ENCODE data around the gene RAPGEF2.
"Not testable (repeated sequence)": the region's sequence is repeated elsewhere in the genome, so short reads cannot be mapped to it uniquely, and the experiment has no call there.

Gene RAPGEF2

DNA sequence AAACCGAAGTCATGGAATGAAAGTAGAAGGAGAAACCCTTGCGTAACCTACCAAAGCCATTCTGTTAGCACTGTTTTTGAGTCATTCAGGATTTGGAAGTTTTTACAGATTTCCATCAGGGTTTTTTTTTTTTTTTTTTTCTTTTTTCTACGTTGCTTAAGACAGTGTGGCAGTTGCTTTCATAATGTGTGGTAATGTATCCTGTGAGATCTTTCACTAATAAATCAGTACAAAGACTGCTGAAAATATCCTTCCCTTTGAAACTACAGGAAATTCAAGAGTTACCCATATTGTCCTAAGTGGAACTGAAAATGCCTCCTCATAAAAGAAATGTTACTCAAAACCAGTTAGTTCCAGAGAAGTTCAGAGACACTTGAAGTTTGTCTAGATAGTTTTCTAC is 137.8 kb downstream of the RAPGEF2 start:
- DNase-seq (ENCODE audit: low read depth, low spot score): no peak
- H3K9ac ChIP-seq (ENCODE audit: insufficient read length, low read depth): no peak overlapping the region
- H3K4me1 ChIP-seq (ENCODE audit: insufficient read depth, insufficient read length): no peaks in the 10 kb centered on the region
- H3K4me3 ChIP-seq (ENCODE audit: insufficient read length, low read depth): no peak overlapping the region
- no peaks in the 10 kb centered on the region for H3K36me3 ChIP-seq (ENCODE audit: insufficient read depth, insufficient read length, low read length)
- H3K9me3 ChIP-seq (ENCODE audit: insufficient read depth, low read length): no peaks in the 10 kb centered on the region
- H3K27me3 ChIP-seq (ENCODE audit: insufficient read depth, insufficient read length): no peaks in the 10 kb centered on the region
- TF ChIP-seq SUZ12 (IDR thresholded peaks at IDR 0.05; ENCODE audit: extremely low read depth, insufficient read depth, insufficient read length) (no peak), ZNF274 (IDR thresholded peaks at IDR 0.05; ENCODE audit: low read depth, low read length) (no peak), YY1 (IDR thresholded peaks at IDR 0.05; ENCODE audit: insufficient read depth, insufficient read length) (no peak)

DNA sequence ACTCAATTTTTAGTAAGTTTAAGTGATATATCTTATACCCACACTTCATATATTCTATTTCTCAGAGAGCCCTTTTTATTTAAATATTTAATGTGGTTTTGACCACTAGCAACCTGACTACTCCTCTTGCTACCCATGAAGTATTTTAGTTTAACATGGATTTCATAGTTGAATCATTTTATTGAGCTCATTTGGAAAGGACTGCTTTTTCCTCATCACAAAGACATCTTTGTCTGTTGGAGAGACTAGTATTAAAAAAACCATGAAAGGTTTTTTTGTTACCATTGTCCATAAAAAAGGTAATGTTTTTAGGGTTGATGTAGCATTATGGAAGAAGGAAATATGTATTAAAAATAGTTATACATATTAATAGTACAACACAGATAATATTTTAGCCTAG is 139.5 kb downstream of the RAPGEF2 start:
- Histone ChIP-seq H3K9me3 (ENCODE audit: insufficient read depth, low read length) (no peaks in the 10 kb centered on the region), H3K4me3 (ENCODE audit: insufficient read length, low read depth) (no peak overlapping the region), H3K4me1 (ENCODE audit: insufficient read depth, insufficient read length) (no peaks in the 10 kb centered on the region), H3K27me3 (ENCODE audit: insufficient read depth, insufficient read length) (no peaks in the 10 kb centered on the region), H3K36me3 (ENCODE audit: insufficient read depth, insufficient read length, low read length) (no peaks in the 10 kb centered on the region), H3K9ac (ENCODE audit: insufficient read length, low read depth) (no peak overlapping the region)
- TF ChIP-seq SUZ12 (IDR thresholded peaks at IDR 0.05; ENCODE audit: extremely low read depth, insufficient read depth, insufficient read length): no peak
- TF ChIP-seq ZNF274 (IDR thresholded peaks at IDR 0.05; ENCODE audit: low read depth, low read length): no peak
- no peak for TF ChIP-seq YY1 (IDR thresholded peaks at IDR 0.05; ENCODE audit: insufficient read depth, insufficient read length)
- DNase-seq (ENCODE audit: low read depth, low spot score): no peak

DNA sequence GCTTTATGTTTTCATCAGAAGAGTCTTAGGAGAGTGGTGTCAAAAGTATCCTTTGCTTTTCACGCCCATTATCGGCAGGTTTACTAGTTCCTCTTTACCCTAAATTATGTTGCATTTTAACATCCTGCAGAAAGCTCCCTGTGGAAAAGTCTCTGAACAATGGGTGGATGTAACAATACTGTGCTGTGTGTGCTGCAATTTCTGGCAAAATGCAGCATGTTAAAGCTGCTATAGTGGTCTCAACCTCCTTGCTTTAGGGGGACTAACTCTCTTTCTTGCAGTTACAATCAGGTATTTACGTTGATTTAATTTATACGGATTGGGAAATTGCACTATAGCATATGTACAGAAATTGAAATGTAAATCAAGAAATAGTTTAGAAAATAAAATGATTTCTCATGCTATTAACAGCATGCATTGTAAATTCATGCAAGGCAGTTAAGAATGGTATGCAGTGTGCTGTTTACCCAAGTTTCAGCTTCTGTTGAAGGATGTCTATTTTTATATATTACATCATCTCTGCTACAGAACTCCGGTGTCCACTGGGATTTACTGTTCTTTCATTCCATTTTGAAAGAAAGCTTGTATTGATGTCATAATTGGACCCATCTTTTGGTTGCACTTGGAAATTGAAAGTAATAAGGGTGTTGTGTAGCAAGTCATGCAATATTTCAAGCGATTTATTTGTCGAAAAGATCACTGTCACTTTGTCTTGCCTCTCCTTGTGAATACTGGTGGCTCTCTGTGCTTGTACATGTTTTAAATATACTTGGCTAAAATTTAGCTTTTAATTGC is 145.7 kb downstream of the RAPGEF2 start:
- H3K4me3 ChIP-seq (ENCODE audit: insufficient read length, low read depth): no peak overlapping the region
- no peaks in the 10 kb centered on the region for H3K4me1 ChIP-seq (ENCODE audit: insufficient read depth, insufficient read length)
- no peak for DNase-seq (ENCODE audit: low read depth, low spot score)
- TF ChIP-seq YY1 (IDR thresholded peaks at IDR 0.05; ENCODE audit: insufficient read depth, insufficient read length) (no peak), SUZ12 (IDR thresholded peaks at IDR 0.05; ENCODE audit: extremely low read depth, insufficient read depth, insufficient read length) (no peak), ZNF274 (IDR thresholded peaks at IDR 0.05; ENCODE audit: low read depth, low read length) (no peak)
- peaks cover 7% of the 10 kb centered on the region for H3K36me3 ChIP-seq (ENCODE audit: insufficient read depth, insufficient read length, low read length)
- peaks cover 17% of the 10 kb centered on the region; the same call in 1 of the 2 replicates for H3K9me3 ChIP-seq (ENCODE audit: insufficient read depth, low read length)
- H3K27me3 ChIP-seq (ENCODE audit: insufficient read depth, insufficient read length): no peaks in the 10 kb centered on the region
- no peak overlapping the region for H3K9ac ChIP-seq (ENCODE audit: insufficient read length, low read depth)

DNA sequence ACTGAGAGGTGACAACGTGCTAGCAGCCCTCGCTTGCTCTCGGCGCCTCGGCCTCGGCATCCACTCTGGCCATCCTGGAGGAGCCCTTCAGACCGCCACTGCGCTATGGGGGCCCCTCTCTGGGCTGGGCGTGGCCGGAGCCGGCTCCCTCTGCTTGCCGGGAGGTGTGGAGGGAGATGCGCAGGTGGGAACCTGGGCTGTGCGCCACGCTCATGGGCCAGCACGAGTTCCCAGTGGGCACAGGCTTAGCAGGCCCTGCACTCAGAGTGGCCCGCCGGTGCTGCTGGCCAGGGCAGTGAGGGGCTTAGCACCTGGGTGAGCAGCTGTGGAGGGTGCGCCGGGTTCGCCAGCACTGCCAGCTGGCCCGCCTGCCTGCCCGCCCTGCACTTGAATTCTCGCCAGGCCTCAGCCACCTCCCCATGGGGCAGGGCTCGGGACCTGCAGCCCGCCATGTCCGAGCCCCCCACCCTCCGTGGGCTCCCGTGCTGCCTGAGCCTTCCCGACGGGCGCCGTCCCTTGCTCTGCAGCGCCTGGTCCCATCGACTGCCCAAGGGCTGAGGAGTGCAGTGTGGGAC is 148.0 kb downstream of the RAPGEF2 start:
- no peaks in the 10 kb centered on the region for H3K4me1 ChIP-seq (ENCODE audit: insufficient read depth, insufficient read length)
- H3K27me3 ChIP-seq (ENCODE audit: insufficient read depth, insufficient read length): no peaks in the 10 kb centered on the region
- TF ChIP-seq YY1 (IDR thresholded peaks at IDR 0.05; ENCODE audit: insufficient read depth, insufficient read length) (no peak), SUZ12 (IDR thresholded peaks at IDR 0.05; ENCODE audit: extremely low read depth, insufficient read depth, insufficient read length) (no peak), ZNF274 (IDR thresholded peaks at IDR 0.05; ENCODE audit: low read depth, low read length) (no peak)
- DNase-seq (ENCODE audit: low read depth, low spot score): no peak
- H3K9me3 ChIP-seq (ENCODE audit: insufficient read depth, low read length): peaks cover 17% of the 10 kb centered on the region; the same call in 1 of the 2 replicates
- H3K4me3 ChIP-seq (ENCODE audit: insufficient read length, low read depth): no peak overlapping the region
- H3K36me3 ChIP-seq (ENCODE audit: insufficient read depth, insufficient read length, low read length): peaks cover 7% of the 10 kb centered on the region
- H3K9ac ChIP-seq (ENCODE audit: insufficient read length, low read depth): no peak overlapping the region

DNA sequence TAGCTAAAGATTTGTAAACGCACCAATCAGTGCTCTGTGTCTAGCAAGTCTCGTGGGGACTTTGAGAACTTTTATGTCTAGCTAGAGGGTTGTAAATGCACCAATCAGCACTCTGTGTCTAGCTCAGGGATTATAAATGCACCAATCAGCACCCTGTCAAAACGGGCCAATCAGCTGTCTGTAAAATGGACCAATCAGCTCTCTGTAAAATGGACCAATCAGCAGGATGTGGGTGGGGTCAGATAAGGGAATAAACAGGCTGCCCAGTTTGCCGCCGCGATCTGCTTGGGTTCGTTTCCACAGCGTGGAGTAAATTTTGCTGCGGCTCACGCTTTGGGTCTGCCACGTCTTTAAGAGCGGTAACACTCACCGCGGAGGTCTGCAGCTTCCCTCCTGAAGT is 148.7 kb downstream of the RAPGEF2 start:
- DNase-seq (ENCODE audit: low read depth, low spot score); H3K27me3 ChIP-seq (ENCODE audit: insufficient read depth, insufficient read length); H3K4me1 ChIP-seq (ENCODE audit: insufficient read depth, insufficient read length); H3K36me3 ChIP-seq (ENCODE audit: insufficient read depth, insufficient read length, low read length); H3K9ac ChIP-seq (ENCODE audit: insufficient read length, low read depth); H3K4me3 ChIP-seq (ENCODE audit: insufficient read length, low read depth): not testable (repeated sequence)
- peaks cover 17% of the 10 kb centered on the region; the same call in 1 of the 2 replicates for H3K9me3 ChIP-seq (ENCODE audit: insufficient read depth, low read length)

DNA sequence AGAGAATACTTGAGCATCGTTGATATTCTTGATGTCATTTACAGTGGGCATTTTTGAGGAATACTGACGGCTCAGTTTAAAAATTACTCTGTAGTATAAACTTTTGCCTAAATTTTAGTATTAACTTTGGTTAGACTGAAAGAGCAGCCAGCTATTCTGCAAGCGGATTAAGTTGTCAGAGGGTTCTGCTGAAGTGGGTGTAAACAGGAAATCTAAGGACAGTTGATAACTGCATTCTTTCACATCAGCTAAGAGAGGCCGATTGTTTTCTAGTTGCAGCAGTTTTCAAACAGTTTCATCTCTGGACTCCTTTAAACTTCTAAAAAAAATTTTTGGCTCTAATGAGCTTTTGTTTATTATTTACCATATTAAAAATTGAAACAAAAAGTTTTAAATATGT is 149.6 kb downstream of the RAPGEF2 start:
- TF ChIP-seq YY1 (IDR thresholded peaks at IDR 0.05; ENCODE audit: insufficient read depth, insufficient read length) (no peak), ZNF274 (IDR thresholded peaks at IDR 0.05; ENCODE audit: low read depth, low read length) (no peak), SUZ12 (IDR thresholded peaks at IDR 0.05; ENCODE audit: extremely low read depth, insufficient read depth, insufficient read length) (no peak)
- Histone ChIP-seq H3K9ac (ENCODE audit: insufficient read length, low read depth) (no peak overlapping the region), H3K9me3 (ENCODE audit: insufficient read depth, low read length) (peaks cover 17% of the 10 kb centered on the region; the same call in 1 of the 2 replicates), H3K4me1 (ENCODE audit: insufficient read depth, insufficient read length) (no peaks in the 10 kb centered on the region), H3K4me3 (ENCODE audit: insufficient read length, low read depth) (no peak overlapping the region), H3K27me3 (ENCODE audit: insufficient read depth, insufficient read length) (no peaks in the 10 kb centered on the region), H3K36me3 (ENCODE audit: insufficient read depth, insufficient read length, low read length) (peaks cover 7% of the 10 kb centered on the region)
- DNase-seq (ENCODE audit: low read depth, low spot score): no peak

DNA sequence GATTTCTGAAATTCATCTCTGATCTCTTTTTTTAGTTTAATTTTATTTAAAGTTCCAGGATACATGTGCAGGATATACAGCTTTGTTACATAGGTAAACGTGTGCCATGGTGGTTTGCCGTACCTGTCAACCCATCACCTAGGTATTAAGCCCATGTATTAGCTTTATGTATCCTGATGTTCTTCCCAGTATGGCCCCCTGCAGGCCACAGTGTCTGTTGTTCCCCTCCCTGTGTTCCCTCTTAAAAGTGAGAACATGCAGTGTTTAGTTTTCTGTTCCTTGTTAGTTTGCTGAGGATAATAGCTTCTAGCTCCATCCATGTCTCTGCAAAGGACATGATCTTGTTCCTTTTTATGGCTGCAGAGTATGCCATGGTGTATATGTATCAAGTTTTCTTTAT is 153.2 kb downstream of the RAPGEF2 start:
- no peak for DNase-seq (ENCODE audit: low read depth, low spot score)
- no peak overlapping the region for H3K4me3 ChIP-seq (ENCODE audit: insufficient read length, low read depth)
- H3K27me3 ChIP-seq (ENCODE audit: insufficient read depth, insufficient read length): no peaks in the 10 kb centered on the region
- H3K36me3 ChIP-seq (ENCODE audit: insufficient read depth, insufficient read length, low read length): peaks cover 5% of the 10 kb centered on the region
- H3K9me3 ChIP-seq (ENCODE audit: insufficient read depth, low read length): peaks cover 10% of the 10 kb centered on the region; the same call in 1 of the 2 replicates
- no peaks in the 10 kb centered on the region for H3K4me1 ChIP-seq (ENCODE audit: insufficient read depth, insufficient read length)
- no peak for TF ChIP-seq YY1 (IDR thresholded peaks at IDR 0.05; ENCODE audit: insufficient read depth, insufficient read length)
- TF ChIP-seq SUZ12 (IDR thresholded peaks at IDR 0.05; ENCODE audit: extremely low read depth, insufficient read depth, insufficient read length): no peak
- TF ChIP-seq ZNF274 (IDR thresholded peaks at IDR 0.05; ENCODE audit: low read depth, low read length): no peak
- H3K9ac ChIP-seq (ENCODE audit: insufficient read length, low read depth): no peak overlapping the region
